SK-N-SH treated with all-trans-retinoic acid at 6 μM for 48 hours (cell line): ENCODE results near the gene GRID1.

ENCODE experiments used
- ATAC-seq: fragments of 200-7000 bp; cut with Tn5 transposase; 3 replicates; pipeline ENCODE4 v1.9.1; 2020; ENCODE audit warnings: mild to moderate bottlenecking, moderate library complexity
- ARNTL ChIP-seq: fragments of 450-650 bp; formaldehyde crosslinking; IDR thresholded peaks from 2 replicates; pipeline ENCODE4 v1.5.0; 2020; ENCODE audit warnings: low read depth, mild to moderate bottlenecking, moderate library complexity, borderline replicate concordance
- BACH2 ChIP-seq: fragments of 250-450 bp; sonication (Bioruptor Pico); IDR thresholded peaks from 2 replicates; pipeline ENCODE4 v1.9.0; 2021; ENCODE audit warnings: mild to moderate bottlenecking, borderline replicate concordance
- CSDC2 ChIP-seq: fragments of 250-450 bp; sonication (Bioruptor Pico); IDR thresholded peaks from 2 replicates; pipeline ENCODE4 v1.5.0; 2020; ENCODE audit warnings: mild to moderate bottlenecking, moderate library complexity
- CSRNP3 ChIP-seq: fragments of 250-450 bp; sonication (Bioruptor Pico); IDR thresholded peaks from 2 replicates; pipeline ENCODE4 v1.5.1; 2021; ENCODE audit warnings: mild to moderate bottlenecking, moderate library complexity
- ISL1 ChIP-seq: fragments of 250-450 bp; sonication (Bioruptor Pico); IDR thresholded peaks from 2 replicates; pipeline ENCODE4 v2.1.2; 2022; ENCODE audit warnings: mild to moderate bottlenecking, moderate library complexity
- OSR1 ChIP-seq: fragments of 250-450 bp; sonication (Bioruptor Pico); IDR thresholded peaks from 2 replicates; pipeline ENCODE4 v1.8.0; 2022; ENCODE audit warnings: moderate library complexity, mild to moderate bottlenecking, inconsistent platforms
- POU6F1 ChIP-seq: fragments of 250-450 bp; sonication (Bioruptor Pico); IDR thresholded peaks from 2 replicates; pipeline ENCODE4 v1.8.0; 2021; ENCODE audit warnings: low read depth, mild to moderate bottlenecking, moderate library complexity, borderline replicate concordance
- PPARA ChIP-seq: fragments of 250-450 bp; sonication (Bioruptor Pico); IDR thresholded peaks from 2 replicates; pipeline ENCODE4 v1.5.0; 2020; ENCODE audit warnings: mild to moderate bottlenecking, borderline replicate concordance
- SNAI2 ChIP-seq: fragments of 250-450 bp; sonication (Bioruptor Pico); IDR thresholded peaks from 2 replicates; pipeline ENCODE4 v1.5.0; 2020; ENCODE audit warnings: mild to moderate bottlenecking, moderate library complexity
- TCF4 ChIP-seq: fragments of 250-450 bp; sonication (Bioruptor Pico); IDR thresholded peaks from 2 replicates; pipeline ENCODE4 v1.8.0; 2021; ENCODE audit warnings: mild to moderate bottlenecking, moderate library complexity, borderline replicate concordance
- TOX ChIP-seq: fragments of 250-450 bp; sonication (Bioruptor Pico); IDR thresholded peaks from 2 replicates; pipeline ENCODE4 v1.8.0; 2021; ENCODE audit warnings: mild to moderate bottlenecking, moderate library complexity, borderline replicate concordance
- TSHZ2 ChIP-seq: fragments of 250-450 bp; sonication (Bioruptor Pico); IDR thresholded peaks from 2 replicates; pipeline ENCODE4 v1.5.0; 2020; ENCODE audit warnings: mild to moderate bottlenecking, moderate library complexity
- ZFP3 ChIP-seq: fragments of 250-450 bp; sonication (Bioruptor Pico); IDR thresholded peaks from 2 replicates; pipeline ENCODE4 v1.5.0; 2020; ENCODE audit warnings: mild to moderate bottlenecking, moderate library complexity
- ZNF565 ChIP-seq: fragments of 450-650 bp; formaldehyde crosslinking; conservative IDR thresholded peaks from 2 replicates; pipeline ENCODE4 v1.5.0; 2020; ENCODE audit warnings: low read depth, mild to moderate bottlenecking, moderate library complexity
- ZNF70 ChIP-seq: fragments of 450-650 bp; formaldehyde crosslinking; IDR thresholded peaks from 2 replicates; pipeline ENCODE4 v1.5.0; 2020; ENCODE audit warnings: mild to moderate bottlenecking, moderate library complexity
- ZNF8 ChIP-seq: fragments of 450-650 bp; formaldehyde crosslinking; IDR thresholded peaks from 2 replicates; pipeline ENCODE4 v1.5.0; 2020; ENCODE audit warnings: mild to moderate bottlenecking, moderate library complexity
- TF ChIP-seq, protein P1 (sequence below): fragments of 250-450 bp; sonication (Bioruptor Pico); IDR thresholded peaks from 2 replicates; pipeline ENCODE4 v1.8.0; 2020; ENCODE audit warnings: mild to moderate bottlenecking, moderate library complexity, borderline replicate concordance
- TF ChIP-seq, protein P2 (sequence below): fragments of 250-450 bp; sonication (Bioruptor Pico); IDR thresholded peaks from 2 replicates; pipeline ENCODE4 v1.5.1; 2020; ENCODE audit warnings: low read depth, mild to moderate bottlenecking, moderate library complexity

The GRID1 gene

GRCh38 chr10:86345859-86346798, 20.5 kb downstream of the GRID1 start:
- peak; percentile 49 for ATAC-seq

GRCh38 chr10:86345296-86345858, 21.2 kb downstream of the GRID1 start:
- ATAC-seq, result no peak
- TF ChIP-seq TCF4 (CRISPR knock-in tag) (no peak), ZNF8 (CRISPR knock-in tag) (no peak), TSHZ2 (no peak), PPARA (no peak), ZNF70 (CRISPR knock-in tag) (no peak), ARNTL (CRISPR knock-in tag) (no peak), SNAI2 (no peak)

More at GRCh38 chr10:86345859-86346798, 20.5 kb downstream of the GRID1 start:
- TF ChIP-seq, protein P1, sequence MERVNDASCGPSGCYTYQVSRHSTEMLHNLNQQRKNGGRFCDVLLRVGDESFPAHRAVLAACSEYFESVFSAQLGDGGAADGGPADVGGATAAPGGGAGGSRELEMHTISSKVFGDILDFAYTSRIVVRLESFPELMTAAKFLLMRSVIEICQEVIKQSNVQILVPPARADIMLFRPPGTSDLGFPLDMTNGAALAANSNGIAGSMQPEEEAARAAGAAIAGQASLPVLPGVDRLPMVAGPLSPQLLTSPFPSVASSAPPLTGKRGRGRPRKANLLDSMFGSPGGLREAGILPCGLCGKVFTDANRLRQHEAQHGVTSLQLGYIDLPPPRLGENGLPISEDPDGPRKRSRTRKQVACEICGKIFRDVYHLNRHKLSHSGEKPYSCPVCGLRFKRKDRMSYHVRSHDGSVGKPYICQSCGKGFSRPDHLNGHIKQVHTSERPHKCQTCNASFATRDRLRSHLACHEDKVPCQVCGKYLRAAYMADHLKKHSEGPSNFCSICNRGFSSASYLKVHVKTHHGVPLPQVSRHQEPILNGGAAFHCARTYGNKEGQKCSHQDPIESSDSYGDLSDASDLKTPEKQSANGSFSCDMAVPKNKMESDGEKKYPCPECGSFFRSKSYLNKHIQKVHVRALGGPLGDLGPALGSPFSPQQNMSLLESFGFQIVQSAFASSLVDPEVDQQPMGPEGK (CRISPR knock-in tag), result no peak
- TF ChIP-seq ZNF565 (CRISPR knock-in tag), result no peak
- TF ChIP-seq TSHZ2, result 0 out of 2 replicates have a peak, but pooled peaks have one; percentile 72
- no peak for TF ChIP-seq OSR1
- TF ChIP-seq ZNF8 (CRISPR knock-in tag), result peak; percentile 96
- TF ChIP-seq, protein P2, sequence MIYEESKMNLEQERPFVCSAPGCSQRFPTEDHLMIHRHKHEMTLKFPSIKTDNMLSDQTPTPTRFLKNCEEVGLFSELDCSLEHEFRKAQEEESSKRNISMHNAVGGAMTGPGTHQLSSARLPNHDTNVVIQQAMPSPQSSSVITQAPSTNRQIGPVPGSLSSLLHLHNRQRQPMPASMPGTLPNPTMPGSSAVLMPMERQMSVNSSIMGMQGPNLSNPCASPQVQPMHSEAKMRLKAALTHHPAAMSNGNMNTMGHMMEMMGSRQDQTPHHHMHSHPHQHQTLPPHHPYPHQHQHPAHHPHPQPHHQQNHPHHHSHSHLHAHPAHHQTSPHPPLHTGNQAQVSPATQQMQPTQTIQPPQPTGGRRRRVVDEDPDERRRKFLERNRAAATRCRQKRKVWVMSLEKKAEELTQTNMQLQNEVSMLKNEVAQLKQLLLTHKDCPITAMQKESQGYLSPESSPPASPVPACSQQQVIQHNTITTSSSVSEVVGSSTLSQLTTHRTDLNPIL (CRISPR knock-in tag), result no peak
- no peak for TF ChIP-seq TOX (CRISPR knock-in tag)
- no peak for TF ChIP-seq SNAI2
- TF ChIP-seq ISL1 (CRISPR knock-in tag), result no peak
- TF ChIP-seq BACH2 (CRISPR knock-in tag), result no peak
- no peak for TF ChIP-seq CSDC2 (CRISPR knock-in tag)
- TF ChIP-seq POU6F1, result no peak
- TF ChIP-seq ZFP3, result no peak
- TF ChIP-seq CSRNP3 (CRISPR knock-in tag), result no peak
- no peak for TF ChIP-seq ARNTL (CRISPR knock-in tag)
- TF ChIP-seq ZNF70 (CRISPR knock-in tag), result 0 out of 2 replicates have a peak, but pooled peaks have one; percentile 44
- TF ChIP-seq TCF4 (CRISPR knock-in tag), result peak; percentile 86
- TF ChIP-seq, all 23 proteins: peak for 4
